OCI-LY1 (cell line): ENCODE data around the gene TBC1D2B.

ENCODE experiments used
- H2AFZ ChIP-seq: fragments of 200-600 bp; sonication (generic), shearing (Covaris generic); 2 replicates; pipeline ENCODE4 v1.6.0; 2014; ENCODE audit warnings: antibody characterized with exemption, mild to moderate bottlenecking, low read length
- H3F3A ChIP-seq: fragments of 200-600 bp; sonication (generic), shearing (Covaris generic); 2 replicates; pipeline ENCODE4 v1.6.0; 2014; ENCODE audit warnings: mild to moderate bottlenecking, antibody characterized with exemption, low read length, moderate library complexity; ENCODE audit not compliant: insufficient read depth
- H3K27ac ChIP-seq: fragments of 200-600 bp; sonication (generic); 2 replicates; pipeline ENCODE4 v1.5.1; 2014; ENCODE audit warnings: low read length, mixed run types, mild to moderate bottlenecking, low read depth; ENCODE audit not compliant: poor library complexity, severe bottlenecking
- H3K27me3 ChIP-seq: fragments of 200-600 bp; sonication (generic); 2 replicates; pipeline ENCODE4 v1.6.0; 2014; ENCODE audit warnings: antibody characterized with exemption, mild to moderate bottlenecking, low read length, moderate library complexity; ENCODE audit not compliant: insufficient read depth
- H3K36me3 ChIP-seq: fragments of 200-600 bp; sonication (generic); 2 replicates; pipeline ENCODE4 v1.6.1; 2014; ENCODE audit warnings: mild to moderate bottlenecking, antibody characterized with exemption, low read length, moderate library complexity, mixed read lengths; ENCODE audit not compliant: insufficient read depth
- H3K4me1 ChIP-seq: fragments of 200-600 bp; sonication (generic); 2 replicates; pipeline ENCODE4 v1.5.1; 2014; ENCODE audit warnings: mild to moderate bottlenecking, low read length, moderate library complexity; ENCODE audit not compliant: insufficient read depth, severe bottlenecking
- H3K4me2 ChIP-seq: fragments of 200-600 bp; sonication (generic), shearing (Covaris generic); 2 replicates; pipeline ENCODE4 v1.6.1; 2014; ENCODE audit warnings: low read length
- H3K4me3 ChIP-seq: fragments of 200-600 bp; sonication (generic); 2 replicates; pipeline ENCODE4 v1.5.1; 2014; ENCODE audit warnings: low read length, low read depth, mild to moderate bottlenecking, mixed read lengths; ENCODE audit not compliant: poor library complexity, severe bottlenecking
- H3K79me2 ChIP-seq: fragments of 200-600 bp; shearing (Covaris generic); 2 replicates; pipeline ENCODE4 v1.6.1; 2016; ENCODE audit warnings: mixed run types, low read length, mixed read lengths; ENCODE audit not compliant: insufficient read depth
- H3K9ac ChIP-seq: fragments of 200-600 bp; sonication (generic), shearing (Covaris generic); 2 replicates; pipeline ENCODE4 v1.6.1; 2014; ENCODE audit warnings: mild to moderate bottlenecking, low read length, mixed read lengths
- H3K9me2 ChIP-seq: fragments of 200-600 bp; sonication (generic), shearing (Covaris generic); 2 replicates; pipeline ENCODE4 v1.6.1; 2014; ENCODE audit warnings: low read depth, mild to moderate bottlenecking, low read length, mixed read lengths
- H3K9me3 ChIP-seq: fragments of 200-600 bp; shearing (Covaris generic); 2 replicates; pipeline ENCODE4 v1.6.1; 2014; ENCODE audit warnings: low read length, mixed read lengths
- H4K20me1 ChIP-seq: fragments of 200-600 bp; sonication (generic), shearing (Covaris generic); 2 replicates; pipeline ENCODE4 v1.6.0; 2016; ENCODE audit warnings: mild to moderate bottlenecking, low read length; ENCODE audit not compliant: insufficient read depth
- CTCF ChIP-seq: fragments of 200-600 bp; sonication (generic), shearing (Covaris generic); IDR thresholded peaks from 2 replicates; pipeline ENCODE4 v1.5.1; 2017; ENCODE audit warnings: mild to moderate bottlenecking, antibody characterized with exemption, low read length, moderate library complexity, mixed read lengths
- EZH2 ChIP-seq: fragments of 200-600 bp; sonication (generic), shearing (Covaris generic); IDR thresholded peaks from 2 replicates; pipeline ENCODE4 v1.8.0; 2017; ENCODE audit warnings: borderline replicate concordance, mixed run types, mild to moderate bottlenecking, antibody characterized with exemption, low read length, moderate library complexity, mixed read lengths

TBC1D2B gene

GRCh38 chr15:78035321-78035751 is 42.2 kb downstream of the TBC1D2B start:
- 0 out of 2 replicates have a peak, but pooled peaks cover 7% of the 10 kb centered on the region for H3F3A ChIP-seq
- H3K27me3 ChIP-seq = no peaks in the 10 kb centered on the region
- H3K4me3 ChIP-seq = peak overlapping the region; percentile 33
- no peaks in the 10 kb centered on the region for H3K9me3 ChIP-seq
- no peaks in the 10 kb centered on the region for H4K20me1 ChIP-seq
- peak overlapping the region; percentile 58 for H3K9ac ChIP-seq
- H3K9me2 ChIP-seq = no peaks in the 10 kb centered on the region
- H3K36me3 ChIP-seq = peaks cover 17% of the 10 kb centered on the region; the same call in 1 of the 2 replicates
- peak overlapping the region; percentile 63 for H3K4me2 ChIP-seq
- H3K4me1 ChIP-seq = peaks cover 77% of the 10 kb centered on the region
- TF ChIP-seq EZH2 (no peak), CTCF (no peak)
- peak overlapping the region; percentile 98 for H3K27ac ChIP-seq
- no peak overlapping the region for H2AFZ ChIP-seq
- H3K79me2 ChIP-seq = peaks cover 10% of the 10 kb centered on the region; the same call in 1 of the 2 replicates

- Histone ChIP-seq H3K9me2 (no peaks in the 10 kb centered on the region), H3K9me3 (no peaks in the 10 kb centered on the region), H3K27ac (peak overlapping the region; percentile 98), H3K36me3 (peaks cover 17% of the 10 kb centered on the region), H3K4me2 (peak overlapping the region; percentile 63), H3K4me1 (peaks cover 70% of the 10 kb centered on the region), H3K9ac (peak overlapping the region; percentile 58; the same call in 1 of the 2 replicates), H2AFZ (no peak overlapping the region), H4K20me1 (no peaks in the 10 kb centered on the region), H3K4me3 (peak overlapping the region; percentile 33), H3F3A (0 out of 2 replicates have a peak, but pooled peaks cover 7% of the 10 kb centered on the region), H3K27me3 (no peaks in the 10 kb centered on the region), H3K79me2 (peaks cover 10% of the 10 kb centered on the region; the same call in 1 of the 2 replicates)
- TF ChIP-seq EZH2 (no peak), CTCF (no peak)
These were observed 42.9 kb downstream of the TBC1D2B start for GRCh38 chr15:78034495-78035191.

GRCh38 chr15:78033864-78034263 is 43.6 kb downstream of the TBC1D2B start:
- peaks cover 18% of the 10 kb centered on the region for H3K36me3 ChIP-seq
- no peaks in the 10 kb centered on the region for H3K27me3 ChIP-seq
- TF ChIP-seq CTCF (no peak), EZH2 (no peak)
- peaks cover 65% of the 10 kb centered on the region for H3K4me1 ChIP-seq
- peak overlapping the region; percentile 63 for H3K4me2 ChIP-seq
- no peak overlapping the region; the same call in 1 of the 2 replicates for H3K9ac ChIP-seq
- H3K4me3 ChIP-seq = no peak overlapping the region
- no peaks in the 10 kb centered on the region for H4K20me1 ChIP-seq
- peak overlapping the region; percentile 98 for H3K27ac ChIP-seq
- no peaks in the 10 kb centered on the region for H3K9me3 ChIP-seq
- peaks cover 10% of the 10 kb centered on the region; the same call in 1 of the 2 replicates for H3K79me2 ChIP-seq
- H3F3A ChIP-seq = 0 out of 2 replicates have a peak, but pooled peaks cover 7% of the 10 kb centered on the region
- H2AFZ ChIP-seq = no peak overlapping the region
- H3K9me2 ChIP-seq = no peaks in the 10 kb centered on the region
